Epidermal melanocyte (primary cell): ENCODE measurements around the gene SLC27A3.

Experiments
- DNase-seq: peaks from one replicate; pipeline ENCODE4 v3.0.0; 2011; ENCODE audit warnings: low spot score; ENCODE audit not compliant: insufficient read length

The SLC27A3 gene

DNA sequence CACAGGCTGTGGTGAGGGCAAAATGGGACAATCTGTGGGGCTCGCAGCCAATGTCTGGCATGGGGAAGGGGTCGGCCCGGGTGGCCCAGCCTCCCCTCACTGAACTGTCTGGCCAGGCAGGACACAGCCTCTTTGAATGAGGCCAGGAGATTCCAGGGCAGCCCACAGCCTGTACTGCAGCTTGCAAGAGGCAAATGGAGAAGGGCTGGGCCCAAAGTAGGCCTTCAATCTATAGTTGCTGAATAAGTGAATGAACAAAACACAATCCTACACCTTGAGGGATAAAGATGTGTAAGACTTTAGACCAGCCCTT is 23.2 kb downstream of the SLC27A3 start:
- no peak for DNase-seq

DNA sequence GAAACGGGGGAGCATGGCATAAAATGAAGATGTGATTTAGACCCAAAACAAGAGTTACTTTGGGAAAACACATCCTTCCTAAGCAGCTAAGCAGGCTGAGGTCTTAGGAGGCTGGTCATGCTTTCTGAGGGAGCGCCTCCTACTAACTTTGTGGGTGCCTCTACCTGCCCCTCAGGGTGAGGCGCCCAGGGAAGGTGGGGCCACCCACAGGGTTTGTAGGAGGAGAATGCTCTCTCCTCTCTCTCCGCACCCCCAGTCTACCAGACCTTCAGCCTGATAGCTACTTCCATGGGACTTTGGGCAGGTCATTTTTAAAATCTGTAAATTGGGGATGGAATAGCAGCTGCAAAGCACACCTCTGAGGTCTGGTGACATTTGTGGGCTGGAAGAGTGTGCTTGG is 23.8 kb downstream of the SLC27A3 start:
- DNase-seq: no peak

DNA sequence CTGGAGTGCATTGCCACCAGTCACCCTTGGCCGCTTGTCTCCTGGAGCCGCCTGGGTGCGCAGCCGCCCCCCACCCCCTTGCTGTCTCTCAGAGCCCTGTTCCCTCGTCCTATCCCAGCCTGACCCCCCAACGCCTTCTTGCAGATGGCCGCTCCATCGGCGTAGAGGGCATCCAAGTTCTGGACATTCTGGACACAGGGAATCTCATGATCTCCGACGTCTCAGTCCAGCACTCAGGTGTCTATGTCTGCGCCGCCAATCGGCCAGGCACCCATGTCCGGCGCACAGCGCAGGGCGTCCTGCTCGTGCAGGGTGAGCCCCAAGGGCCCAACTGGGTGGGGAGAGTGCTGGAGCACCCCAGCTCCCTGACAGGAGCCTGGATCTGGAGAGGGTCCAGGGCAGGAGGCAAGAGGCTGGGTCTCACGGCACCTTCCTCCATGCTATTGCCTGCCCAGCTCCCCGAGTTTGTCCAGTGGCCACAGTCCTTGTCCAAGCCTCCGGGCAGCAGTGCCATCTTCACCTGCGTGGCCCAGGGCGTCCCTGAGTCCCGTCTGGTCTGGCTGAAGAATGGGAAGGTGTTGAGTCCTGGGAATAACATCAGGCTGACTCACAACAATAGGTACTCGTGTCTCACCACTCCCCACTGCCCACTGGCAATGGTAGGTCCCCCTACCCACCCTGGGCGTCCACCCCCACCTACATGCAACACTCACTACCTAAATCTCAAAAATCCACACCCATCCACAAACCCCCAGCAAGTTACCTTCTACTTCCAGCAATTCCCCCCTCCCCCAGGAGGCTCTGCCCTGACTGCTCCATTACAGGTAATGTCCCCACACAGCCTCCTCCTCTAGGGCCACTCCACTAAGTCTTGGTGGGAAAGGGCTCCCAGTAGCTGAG is 24.6 kb downstream of the SLC27A3 start:
- DNase-seq: no peak

DNA sequence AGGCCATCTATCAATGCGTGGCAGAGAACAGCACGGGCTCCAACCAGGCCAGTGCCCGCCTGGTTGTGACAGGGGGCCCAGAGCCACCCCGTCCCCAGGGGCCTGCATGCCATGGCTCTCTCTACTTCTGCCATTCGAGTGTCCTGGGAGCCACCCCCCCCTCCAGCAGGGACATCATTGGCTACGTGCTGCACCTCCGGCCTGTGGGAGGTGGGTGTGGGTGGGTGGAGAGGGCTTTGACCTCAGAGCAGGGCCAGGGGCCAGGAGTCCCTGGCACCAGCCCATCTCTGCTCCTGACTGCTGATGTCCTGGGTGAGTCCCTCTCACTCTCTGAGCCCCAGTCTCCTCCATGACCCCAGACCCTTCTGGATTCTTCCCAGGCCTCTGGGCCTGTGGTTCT is 25.3 kb downstream of the SLC27A3 start:
- DNase-seq: no peak

DNA sequence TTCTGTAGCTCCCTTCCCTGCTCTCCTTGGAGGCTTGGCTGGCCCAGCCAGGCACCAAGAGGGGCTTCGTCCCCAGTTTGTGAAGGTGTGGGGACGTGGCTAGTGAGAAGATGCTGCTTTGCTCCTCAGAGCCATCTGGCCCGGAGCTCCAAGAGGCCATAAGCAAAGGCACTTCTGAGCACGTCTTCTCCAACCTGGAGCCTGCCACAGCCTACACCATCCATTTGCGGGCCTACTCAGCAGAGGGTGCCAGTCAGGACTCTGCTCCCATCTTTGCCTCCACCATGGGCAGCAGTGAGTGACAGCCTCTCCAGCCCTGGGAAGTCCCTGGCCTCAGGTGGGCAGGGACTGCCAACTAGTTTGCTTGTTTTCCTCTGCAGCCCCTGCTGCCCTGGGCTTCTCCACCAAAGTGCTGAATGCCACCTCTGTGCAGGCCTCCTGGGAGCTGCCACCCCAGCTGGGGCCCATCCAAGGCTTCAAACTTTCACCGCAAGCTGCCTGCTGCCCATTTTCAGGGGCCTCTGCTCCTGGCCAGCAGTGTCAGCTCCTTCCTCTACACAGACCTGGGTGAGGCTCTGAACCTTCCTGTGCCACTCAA is 25.9 kb downstream of the SLC27A3 start:
- no peak for DNase-seq

DNA sequence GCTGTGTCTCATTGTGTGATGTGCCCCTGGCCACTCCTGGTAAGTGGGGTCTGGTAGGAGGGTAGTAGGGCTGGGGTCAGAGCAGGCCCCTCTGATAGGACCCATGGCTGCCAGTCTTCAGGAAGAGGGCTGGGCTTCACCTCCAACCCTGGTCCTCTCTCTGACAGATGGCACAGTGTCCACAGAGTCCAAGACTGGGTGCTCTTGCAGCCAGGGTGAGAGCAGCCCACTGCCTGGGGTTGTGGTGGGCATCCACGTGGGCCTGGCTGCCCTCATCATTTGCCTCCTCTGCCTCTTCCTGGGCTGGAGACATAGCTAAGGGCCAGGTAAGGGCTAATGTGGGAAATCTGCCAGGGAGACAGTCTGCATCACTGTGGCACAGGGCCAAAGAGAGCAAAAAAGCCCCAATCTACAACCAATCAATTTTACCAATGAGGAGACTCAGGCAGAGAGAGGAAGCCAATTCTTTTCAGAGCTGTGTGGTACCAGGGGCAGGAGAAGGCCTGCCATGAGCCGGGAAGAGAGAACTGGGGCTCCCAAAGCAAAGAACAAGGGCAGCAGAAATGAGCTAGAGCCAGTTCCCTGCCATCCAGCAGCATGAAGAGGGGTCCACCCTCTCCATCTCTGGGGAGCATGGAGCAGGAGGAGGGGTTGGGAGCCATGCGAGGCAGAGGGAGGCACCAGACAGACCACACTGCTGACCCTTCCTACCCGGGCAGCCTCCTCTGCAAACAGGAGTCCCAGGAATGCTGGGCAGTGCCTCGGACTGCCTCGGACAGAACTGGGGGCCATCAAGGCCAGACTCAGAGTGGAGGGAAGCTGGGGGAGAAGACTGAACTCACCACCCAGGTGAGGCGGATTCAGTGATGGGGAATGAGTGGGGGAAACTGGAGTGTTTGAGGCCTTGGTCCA is 26.8 kb downstream of the SLC27A3 start:
- no peak for DNase-seq

DNA sequence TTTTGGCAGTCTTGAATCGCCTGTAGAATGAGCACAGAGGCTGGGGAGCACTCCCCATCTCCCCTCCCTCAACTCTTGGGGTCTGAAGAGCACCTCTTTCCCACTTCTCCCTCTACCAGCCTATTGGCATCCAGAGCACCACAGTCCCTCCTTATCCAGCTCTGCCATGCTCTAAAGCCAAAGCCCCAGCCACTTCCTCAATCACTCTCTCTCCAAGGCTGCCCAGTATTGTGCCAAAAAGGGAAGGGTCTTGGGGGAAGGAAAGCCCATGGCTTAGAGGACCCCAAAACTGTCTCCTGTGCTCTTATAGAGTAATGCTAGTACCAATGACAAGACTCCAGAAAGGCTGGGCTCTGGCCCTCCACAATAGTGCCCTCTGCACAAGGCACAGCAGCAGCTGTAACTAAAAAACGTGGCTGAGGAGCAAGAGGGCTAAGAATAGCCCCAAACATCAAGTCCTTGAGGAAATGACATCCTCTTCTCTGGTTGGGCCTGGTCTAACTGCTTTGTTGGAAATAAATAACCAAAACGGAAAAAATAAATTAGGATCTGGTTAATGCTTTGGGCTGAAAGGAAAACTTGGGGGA is 28.4 kb downstream of the SLC27A3 start:
- no peak for DNase-seq

DNA sequence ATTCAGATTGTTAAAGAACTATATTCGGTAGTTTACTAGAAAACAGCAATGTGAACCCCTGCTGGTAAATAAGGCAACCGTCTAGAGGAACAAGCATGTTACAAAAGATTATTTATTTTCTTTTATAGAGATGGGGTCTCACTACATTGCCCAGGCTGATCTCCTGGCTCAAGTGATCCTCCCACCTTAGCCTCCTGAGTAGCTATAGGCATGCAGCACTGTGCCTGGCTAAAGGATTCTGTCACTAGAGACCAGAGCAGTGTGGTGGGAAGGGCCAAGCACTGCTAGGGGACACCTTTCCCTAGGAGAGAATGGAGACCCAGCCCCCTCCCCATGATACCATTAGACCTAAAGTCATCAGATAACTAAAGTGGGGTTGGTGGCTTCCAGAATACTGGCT is 28.9 kb downstream of the SLC27A3 start:
- DNase-seq: no peak

DNA sequence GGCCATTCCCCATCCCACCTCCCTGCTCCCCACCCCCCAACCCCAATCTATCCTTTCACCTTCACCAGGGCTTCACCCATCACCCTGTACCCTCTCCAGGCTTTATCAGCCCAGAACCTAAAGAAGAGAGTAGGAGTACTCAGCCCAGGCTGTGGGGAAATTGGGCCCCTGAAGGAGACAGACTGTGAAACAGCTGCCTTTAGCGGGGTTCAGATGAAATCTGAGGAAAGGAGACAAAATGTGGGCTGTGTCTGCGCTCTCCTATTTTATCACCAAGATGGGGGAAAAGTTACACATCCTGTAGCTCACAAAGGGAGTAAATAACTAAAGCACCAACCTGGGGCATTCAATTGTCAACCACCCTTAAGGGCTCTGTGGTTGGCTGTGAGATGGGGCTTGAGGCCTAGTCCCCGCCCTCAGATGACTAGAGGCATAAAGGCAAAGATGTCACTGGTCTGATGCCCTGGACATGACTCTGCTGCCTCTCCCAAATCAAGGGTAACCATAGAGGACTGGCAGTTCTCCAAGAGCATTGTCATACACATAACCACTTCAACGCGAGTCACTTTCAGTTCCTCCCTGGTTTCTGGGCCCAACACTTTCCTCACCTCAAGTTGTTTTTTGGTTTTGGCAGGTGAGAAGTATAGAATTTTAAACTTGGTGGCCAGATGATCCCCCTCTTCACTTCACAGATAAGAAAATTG is 30.0 kb downstream of the SLC27A3 start:
- no peak for DNase-seq

DNA sequence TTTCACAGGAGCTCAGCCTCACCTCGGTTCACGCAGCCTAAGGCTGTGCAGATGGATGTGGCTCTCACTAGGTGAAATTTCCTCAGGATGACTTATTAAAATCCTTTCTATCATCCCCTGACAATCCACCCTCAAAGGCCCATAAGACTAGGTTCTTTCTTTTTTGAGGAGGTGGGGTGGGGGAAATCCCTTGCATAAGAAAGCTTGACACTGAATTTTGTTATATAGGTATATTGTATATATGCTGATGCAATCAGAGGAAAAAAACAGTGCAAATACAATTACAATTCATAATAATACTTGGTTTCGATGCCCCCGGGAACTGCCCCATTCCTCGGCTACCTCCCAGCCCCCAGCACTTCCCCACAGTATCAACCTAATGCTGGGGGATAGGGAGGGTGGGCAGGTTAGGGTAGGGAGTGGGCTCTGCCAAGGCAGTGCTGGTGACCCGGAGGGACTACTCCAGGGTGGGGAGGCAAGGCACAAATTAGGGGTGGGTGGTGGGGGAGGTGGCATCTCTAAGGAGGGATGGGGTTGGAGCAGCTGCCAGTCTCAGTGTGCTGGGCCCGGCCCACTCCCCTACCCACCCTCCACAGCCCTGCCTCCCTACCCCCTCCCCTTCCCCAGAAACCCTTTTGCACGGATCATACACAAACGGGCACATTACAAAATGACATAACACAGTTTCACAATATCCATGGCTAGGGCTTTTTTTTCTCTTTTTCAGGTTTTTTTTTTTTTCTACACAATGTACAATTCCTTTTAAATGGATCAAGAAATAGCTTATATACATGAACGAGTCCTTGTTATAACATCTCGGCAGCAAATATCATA is 30.9 kb downstream of the SLC27A3 start:
- no peak for DNase-seq

DNA sequence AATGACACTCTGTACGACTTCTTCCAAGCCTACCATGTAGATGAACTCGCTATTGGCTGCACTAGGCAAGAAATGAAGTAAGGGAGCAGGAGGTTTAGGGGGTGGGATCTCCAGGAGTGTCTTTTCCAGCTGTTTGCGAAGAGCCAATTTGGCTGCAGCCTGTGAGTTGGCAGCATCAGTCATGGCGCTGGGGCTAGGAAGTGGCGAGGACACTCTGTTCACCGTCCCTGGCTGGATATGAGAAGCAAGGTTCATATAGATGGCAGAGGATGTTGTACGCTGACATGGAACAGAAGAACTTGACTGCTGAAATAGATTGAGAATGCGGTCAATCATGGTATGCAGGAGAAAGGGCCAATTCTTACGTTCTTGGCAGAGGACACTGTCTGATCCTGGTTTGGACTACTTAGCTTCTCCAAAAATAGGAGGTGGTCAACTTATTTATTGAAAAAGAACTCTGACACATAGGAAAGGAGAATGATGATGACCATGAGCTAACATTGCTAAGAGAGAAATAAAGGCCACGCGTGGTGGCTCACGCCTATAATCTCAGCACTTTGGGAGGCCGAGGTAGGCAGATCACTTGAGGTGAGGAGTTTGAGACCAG is 41.2 kb downstream of the SLC27A3 start:
- DNase-seq: no peak

DNA sequence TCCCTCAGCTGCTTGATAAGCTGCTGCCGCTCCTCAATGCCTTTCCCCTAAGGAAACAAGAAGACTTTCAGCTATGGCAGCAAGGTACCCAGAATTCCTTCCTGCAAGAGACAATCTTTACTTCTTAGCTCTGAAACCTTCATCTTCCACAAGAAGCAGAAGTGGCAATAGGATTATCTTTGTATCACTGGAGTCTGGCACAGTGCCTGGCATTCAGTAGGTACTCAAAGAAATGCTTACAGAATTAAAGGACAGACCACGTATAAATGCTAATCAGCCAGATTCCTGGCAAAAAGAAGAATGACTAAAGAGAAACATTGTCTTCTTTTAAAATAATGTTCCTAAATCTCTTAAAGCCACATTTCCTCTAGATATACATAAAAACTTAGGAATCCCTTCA is 43.7 kb downstream of the SLC27A3 start:
- DNase-seq: no peak

DNA sequence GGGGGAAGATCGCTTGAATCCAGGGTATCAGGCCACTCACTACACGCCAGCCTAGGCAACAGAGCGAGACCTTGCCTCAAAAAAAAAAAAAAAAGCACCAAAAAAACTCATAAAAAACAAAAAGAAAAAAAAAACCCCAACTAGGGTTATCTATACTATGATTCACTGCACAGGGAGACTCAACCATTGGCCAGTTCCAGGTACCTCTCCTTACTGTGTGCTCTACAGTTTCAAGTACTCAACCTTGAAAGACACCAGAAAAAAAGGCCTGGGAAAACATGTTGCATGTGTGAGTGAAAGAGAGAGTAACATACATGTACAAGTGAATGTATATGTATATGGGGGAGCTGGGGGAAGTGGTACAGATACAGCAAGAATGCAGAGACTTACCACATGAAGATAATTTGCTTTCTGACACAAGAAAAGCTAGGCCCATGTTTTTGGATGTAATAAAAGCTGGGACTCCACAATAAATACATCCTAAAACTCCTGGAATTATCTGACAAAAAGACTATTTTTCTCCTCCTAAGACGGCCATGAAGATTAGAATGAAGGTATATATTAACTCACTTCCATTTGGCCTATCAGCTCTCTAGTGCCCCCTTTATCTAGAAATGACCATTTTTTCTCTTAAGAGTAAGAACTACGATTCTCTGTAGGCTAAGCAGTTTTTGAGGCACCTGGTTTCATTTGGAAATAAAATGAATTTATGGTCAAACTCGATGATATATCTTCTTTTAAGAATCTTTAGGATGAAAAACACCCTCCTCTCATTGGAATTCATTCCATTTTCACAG is 52.2 kb downstream of the SLC27A3 start:
- DNase-seq: no peak
